Neural cell (in vitro differentiated cells): Measurements from ENCODE around the gene IKBKG. TPM values are rescaled to one million over a fixed set of nuclear protein-coding genes. Genes with fewer than 3 reads are reported as not detected.

Source experiments
- H2AFZ ChIP-seq: fragments of 200-600, 300-800 bp; sonication (generic), shearing (Covaris generic); 2 replicates; pipeline ENCODE4 v1.6.0; 2014; ENCODE audit warnings: low read depth, mild to moderate bottlenecking, antibody characterized with exemption, low read length, moderate library complexity
- H3F3A ChIP-seq: fragments of 200-600 bp; shearing (Covaris generic); 2 replicates; pipeline ENCODE4 v1.6.1; 2016; ENCODE audit warnings: mild to moderate bottlenecking, moderate library complexity, mixed read lengths, antibody characterized with exemption, low read length; ENCODE audit not compliant: insufficient read depth, poor library complexity, severe bottlenecking
- H3K27ac ChIP-seq: fragments of 200-600, 300-800 bp; sonication (generic), shearing (Covaris generic); 2 replicates; pipeline ENCODE4 v1.5.1; 2014; ENCODE audit warnings: mild to moderate bottlenecking, low read length, moderate library complexity
- H3K27me3 ChIP-seq: fragments of 300-800, 200-600 bp; sonication (generic), shearing (Covaris generic); 2 replicates; pipeline ENCODE4 v1.6.0; 2014; ENCODE audit warnings: mild to moderate bottlenecking, low read depth, low read length, moderate library complexity; ENCODE audit not compliant: insufficient read depth
- H3K36me3 ChIP-seq: fragments of 300-800, 200-600 bp; sonication (generic), shearing (Covaris generic); 2 replicates; pipeline ENCODE4 v1.5.1; 2014; ENCODE audit warnings: mild to moderate bottlenecking, antibody characterized with exemption, low read length, moderate library complexity; ENCODE audit not compliant: insufficient read depth
- H3K4me2 ChIP-seq: fragments of 300-800, 200-600 bp; sonication (generic), shearing (Covaris generic); 2 replicates; pipeline ENCODE4 v1.6.0; 2014; ENCODE audit warnings: mild to moderate bottlenecking, low read length
- H3K4me3 ChIP-seq: fragments of 300-800, 200-600 bp; sonication (generic), shearing (Covaris generic); 2 replicates; pipeline ENCODE4 v1.5.1; 2014; ENCODE audit warnings: mild to moderate bottlenecking, low read length, moderate library complexity
- H3K79me2 ChIP-seq: fragments of 200-600 bp; shearing (Covaris generic); replicated peaks from 2 replicates; pipeline ENCODE4 v1.6.0; 2014; ENCODE audit warnings: mild to moderate bottlenecking, low read length, moderate library complexity; ENCODE audit not compliant: insufficient read depth
- H3K9ac ChIP-seq: fragments of 300-800, 200-600 bp; sonication (generic), shearing (Covaris generic); 2 replicates; pipeline ENCODE4 v1.6.1; 2016; ENCODE audit warnings: mild to moderate bottlenecking, low read length, mixed read lengths
- H3K9me2 ChIP-seq: fragments of 200-600 bp; shearing (Covaris generic); 2 replicates; pipeline ENCODE4 v1.6.1; 2016; ENCODE audit warnings: mild to moderate bottlenecking, low read length, mixed read lengths; ENCODE audit not compliant: insufficient read depth
- H3K9me3 ChIP-seq: fragments of 200-600, 300-800 bp; sonication (generic), shearing (Covaris generic); 2 replicates; pipeline ENCODE4 v1.6.1; 2016; ENCODE audit warnings: mild to moderate bottlenecking, mixed run types, low read length, moderate library complexity, mixed read lengths
- H4K20me1 ChIP-seq: fragments of 200-600 bp; shearing (Covaris generic); 2 replicates; pipeline ENCODE4 v1.6.1; 2016; ENCODE audit warnings: mild to moderate bottlenecking, mixed run types; ENCODE audit not compliant: insufficient read depth
- CTCF ChIP-seq: fragments of 450-650 bp; IDR thresholded peaks from 2 replicates; pipeline ENCODE4 v1.5.1; 2014; ENCODE audit warnings: antibody characterized with exemption, mild to moderate bottlenecking, moderate library complexity; ENCODE audit not compliant: poor library complexity, severe bottlenecking
- EP300 ChIP-seq: fragments of 450-650 bp; conservative IDR thresholded peaks from 2 replicates; pipeline ENCODE4 v1.6.1; 2014; ENCODE audit warnings: antibody characterized with exemption, mild to moderate bottlenecking, moderate library complexity; ENCODE audit not compliant: poor library complexity, severe bottlenecking
- EZH2 ChIP-seq: fragments of 200-600, 300-800 bp; shearing (Covaris generic), sonication (generic); IDR thresholded peaks from 2 replicates; pipeline ENCODE4 v1.6.1; 2014; ENCODE audit warnings: antibody characterized with exemption, low read length, borderline replicate concordance, mild to moderate bottlenecking; ENCODE audit not compliant: insufficient read depth, poor library complexity, severe bottlenecking
- MXI1 ChIP-seq: fragments of 450-650 bp; conservative IDR thresholded peaks from 2 replicates; pipeline ENCODE4 v1.6.1; 2014; ENCODE audit warnings: antibody characterized with exemption, mild to moderate bottlenecking; ENCODE audit not compliant: poor library complexity, severe bottlenecking
- POLR2AphosphoS5 ChIP-seq: IDR thresholded peaks from 2 replicates; pipeline ENCODE4 v1.6.1; 2012
- RAD21 ChIP-seq: fragments of 450-650 bp; conservative IDR thresholded peaks from 2 replicates; pipeline ENCODE4 v1.6.1; 2014; ENCODE audit warnings: antibody characterized with exemption, mild to moderate bottlenecking, moderate library complexity
- SMC3 ChIP-seq: fragments of 450-650 bp; conservative IDR thresholded peaks from 2 replicates; pipeline ENCODE4 v1.6.1; 2014; ENCODE audit warnings: antibody characterized with exemption, mild to moderate bottlenecking, moderate library complexity; ENCODE audit not compliant: poor library complexity
- polyA plus RNA-seq: library from polyadenylated mRNA; depleted of rRNA; stranded (reverse); fragments of >200 nt; gene quantifications from 2 replicates; pipeline ENCODE4 v1.2.3, GENCODE V29; 2014
- TF ChIP-seq, protein P1 (sequence below): IDR thresholded peaks from 2 replicates; pipeline ENCODE4 v1.6.1; 2012; ENCODE audit warnings: borderline replicate concordance

Gene IKBKG
- polyA plus RNA-seq, 1 donor from 2014 or later = 37.7 TPM

- Histone ChIP-seq H3K79me2 (no peaks in the 10 kb centered on the region), H3K36me3 (no peaks in the 10 kb centered on the region), H3K4me3 (no peak overlapping the region), H3K27me3 (no peaks in the 10 kb centered on the region), H3K9ac (no peak overlapping the region), H2AFZ (no peak overlapping the region), H3F3A (no peaks in the 10 kb centered on the region), H3K9me2 (no peaks in the 10 kb centered on the region), H3K9me3 (no peaks in the 10 kb centered on the region), H3K27ac (no peak overlapping the region), H4K20me1 (no peaks in the 10 kb centered on the region), H3K4me2 (no peak overlapping the region)
- TF ChIP-seq RAD21 (no peak), EP300 (no peak), MXI1 (no peak), POLR2AphosphoS5 (no peak)
Observed at GRCh38 chrX:154525606-154526490, 21.6 kb upstream of the IKBKG start.

DNA sequence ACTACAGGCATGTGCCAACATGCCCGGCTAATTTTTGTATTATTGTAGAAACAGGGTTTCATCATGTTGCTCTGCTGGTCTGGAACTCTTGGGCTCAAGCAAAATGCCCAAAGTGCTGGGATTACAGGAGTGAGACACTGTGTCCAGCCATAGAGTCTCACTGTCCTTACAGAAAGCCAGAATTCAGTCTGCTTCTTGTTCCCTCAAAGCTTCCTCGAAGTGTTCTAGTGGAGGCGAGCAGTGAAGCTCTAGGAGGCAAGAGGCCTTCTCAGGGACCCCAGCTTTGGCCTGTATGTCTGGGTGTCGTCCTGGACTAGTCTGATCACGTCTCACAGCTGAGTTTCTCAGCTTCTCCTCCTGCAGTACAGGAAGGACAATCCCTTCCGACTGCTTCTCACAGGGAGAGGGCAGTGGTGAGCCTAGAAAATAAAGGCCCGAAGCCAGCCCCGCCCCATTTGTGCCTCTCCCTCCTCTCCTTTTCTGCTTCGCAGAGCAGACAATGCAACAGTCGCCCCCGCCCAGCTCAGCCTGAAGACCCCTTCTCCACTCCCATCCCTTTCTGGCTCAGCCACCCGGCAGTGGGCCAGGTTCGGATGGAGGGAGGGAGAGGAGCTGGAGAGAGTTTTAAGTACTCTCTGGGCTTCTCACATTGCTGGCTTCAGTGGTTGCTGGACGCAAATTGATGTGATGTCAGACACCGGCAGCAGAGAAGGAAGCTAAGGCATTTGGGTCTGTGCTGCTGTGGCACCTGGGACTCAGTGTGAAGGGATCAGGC lies 20.3 kb upstream of the IKBKG start:
- Histone ChIP-seq H3K9me3 (no peaks in the 10 kb centered on the region), H3K27me3 (no peaks in the 10 kb centered on the region), H3K36me3 (no peaks in the 10 kb centered on the region), H3K4me3 (peak overlapping the region; percentile 47), H3K79me2 (no peaks in the 10 kb centered on the region), H2AFZ (peak overlapping the region; percentile 45), H3K27ac (peak overlapping the region; percentile 63), H4K20me1 (no peaks in the 10 kb centered on the region), H3K9me2 (no peaks in the 10 kb centered on the region), H3K9ac (peak overlapping the region; percentile 59), H3F3A (no peaks in the 10 kb centered on the region), H3K4me2 (no peak overlapping the region)
- TF ChIP-seq EZH2 (no peak), POLR2AphosphoS5 (peak; percentile 46), CTCF (peak; percentile 68), SMC3 (peak; percentile 43), RAD21 (peak; percentile 43)
- TF ChIP-seq, protein P1, sequence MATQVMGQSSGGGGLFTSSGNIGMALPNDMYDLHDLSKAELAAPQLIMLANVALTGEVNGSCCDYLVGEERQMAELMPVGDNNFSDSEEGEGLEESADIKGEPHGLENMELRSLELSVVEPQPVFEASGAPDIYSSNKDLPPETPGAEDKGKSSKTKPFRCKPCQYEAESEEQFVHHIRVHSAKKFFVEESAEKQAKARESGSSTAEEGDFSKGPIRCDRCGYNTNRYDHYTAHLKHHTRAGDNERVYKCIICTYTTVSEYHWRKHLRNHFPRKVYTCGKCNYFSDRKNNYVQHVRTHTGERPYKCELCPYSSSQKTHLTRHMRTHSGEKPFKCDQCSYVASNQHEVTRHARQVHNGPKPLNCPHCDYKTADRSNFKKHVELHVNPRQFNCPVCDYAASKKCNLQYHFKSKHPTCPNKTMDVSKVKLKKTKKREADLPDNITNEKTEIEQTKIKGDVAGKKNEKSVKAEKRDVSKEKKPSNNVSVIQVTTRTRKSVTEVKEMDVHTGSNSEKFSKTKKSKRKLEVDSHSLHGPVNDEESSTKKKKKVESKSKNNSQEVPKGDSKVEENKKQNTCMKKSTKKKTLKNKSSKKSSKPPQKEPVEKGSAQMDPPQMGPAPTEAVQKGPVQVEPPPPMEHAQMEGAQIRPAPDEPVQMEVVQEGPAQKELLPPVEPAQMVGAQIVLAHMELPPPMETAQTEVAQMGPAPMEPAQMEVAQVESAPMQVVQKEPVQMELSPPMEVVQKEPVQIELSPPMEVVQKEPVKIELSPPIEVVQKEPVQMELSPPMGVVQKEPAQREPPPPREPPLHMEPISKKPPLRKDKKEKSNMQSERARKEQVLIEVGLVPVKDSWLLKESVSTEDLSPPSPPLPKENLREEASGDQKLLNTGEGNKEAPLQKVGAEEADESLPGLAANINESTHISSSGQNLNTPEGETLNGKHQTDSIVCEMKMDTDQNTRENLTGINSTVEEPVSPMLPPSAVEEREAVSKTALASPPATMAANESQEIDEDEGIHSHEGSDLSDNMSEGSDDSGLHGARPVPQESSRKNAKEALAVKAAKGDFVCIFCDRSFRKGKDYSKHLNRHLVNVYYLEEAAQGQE = peak; percentile 31
